Lower leg skin (tissue), 3 donors: ENCODE results near the gene CD55.

Experiments used
- CTCF ChIP-seq, 3 donors: fragments of 450-650 bp; IDR thresholded peaks; one replicate each; pipeline ENCODE4 v1.5.1; 2016; ENCODE audit warnings: antibody characterized with exemption in 3 of 3, mild to moderate bottlenecking in 3 of 3, moderate library complexity in 2 of 3
- POLR2A ChIP-seq, 2 donors: fragments of 450-650 bp; IDR thresholded peaks; one replicate each; pipeline ENCODE4 v1.6.1; 2016 to 2017; ENCODE audit warnings: antibody characterized with exemption in 2 of 2, mild to moderate bottlenecking in 1 of 2, moderate library complexity in 1 of 2

DNA sequence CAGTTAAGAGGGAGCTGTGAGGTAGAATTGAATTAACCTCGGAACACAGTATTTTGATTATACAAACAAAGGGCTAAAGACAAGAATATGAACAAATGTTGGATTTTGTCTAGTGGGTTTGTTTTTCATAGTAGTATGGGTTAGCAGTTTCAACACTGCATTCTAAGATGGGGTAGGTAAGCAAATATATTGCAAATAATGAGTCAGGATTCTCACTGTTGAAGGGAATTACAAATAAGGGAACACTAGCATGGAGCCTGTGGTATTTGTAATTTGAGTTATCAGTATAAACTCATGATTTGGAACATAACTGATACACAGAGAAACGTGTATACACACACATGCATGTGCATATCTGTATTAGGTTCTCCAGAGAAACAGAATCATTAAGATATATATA is 44.5 kb downstream of the CD55 start:
- TF ChIP-seq POLR2A (IDR thresholded peaks at IDR 0.05): no peak
- TF ChIP-seq CTCF (IDR thresholded peaks at IDR 0.05): no peak
